GM12864 (cell line): Measurements from ENCODE around the gene BTG2.
A peak's percentile ranks its signal among the peaks of the same experiment; 100 is the strongest.

Experiments
- DNase-seq: peaks from one replicate; pipeline ENCODE4 v3.0.0-alpha.2; 2011; ENCODE audit warnings: low read depth
- H3K4me3 ChIP-seq: 2 replicates; pipeline ENCODE4 v1.5.1; 2011; ENCODE audit warnings: mild to moderate bottlenecking, low read depth, low read length, control low read depth
- CTCF ChIP-seq: IDR thresholded peaks from 2 replicates; pipeline ENCODE4 v1.5.1; 2011; ENCODE audit warnings: low read depth, mild to moderate bottlenecking, moderate library complexity, low read length, control low read depth, inconsistent platforms; ENCODE audit errors: missing control alignments

Gene BTG2

GRCh38 chr1:203349166-203349565 is 43.8 kb downstream of the BTG2 start:
- DNase-seq, result no peak
- no peak for TF ChIP-seq CTCF
- H3K4me3 ChIP-seq, result no peak overlapping the region

- DNase-seq, result no peak
- TF ChIP-seq CTCF, result no peak
- no peak overlapping the region for H3K4me3 ChIP-seq
Measured at GRCh38 chr1:203349773-203350524, 44.6 kb downstream of the BTG2 start.

- no peak for DNase-seq
- no peak within 1 kb of the TSS for H3K4me3 ChIP-seq
Measured at GRCh38 chr1:203351037-203351625, 45.8 kb downstream of the BTG2 start, which contains the start of gene FMOD. Gene FMOD, minus strand, starts transcription at chr1:203351122. Its CDS starts 2,852 bp downstream, at chr1:203348270.

GRCh38 chr1:203353486-203353885 is 48.2 kb downstream of the BTG2 start:
- no peak overlapping the region for H3K4me3 ChIP-seq
- no peak for TF ChIP-seq CTCF
- DNase-seq, result no peak

More at GRCh38 chr1:203351037-203351625, 45.8 kb downstream of the BTG2 start, which contains the start of gene FMOD:
- TF ChIP-seq CTCF, result peak; percentile 15

GRCh38 chr1:203354246-203354645 is 48.9 kb downstream of the BTG2 start:
- H3K4me3 ChIP-seq, result no peak overlapping the region
- DNase-seq, result no peak
- TF ChIP-seq CTCF, result no peak

- no peak for DNase-seq
- no peak for TF ChIP-seq CTCF
- no peak overlapping the region for H3K4me3 ChIP-seq
Measured at GRCh38 chr1:203359010-203359571, 53.8 kb downstream of the BTG2 start.
